Type B pancreatic cell (in vitro differentiated cells): ENCODE measurements around the gene SCAMP5. TPM values are rescaled to one million over a fixed set of nuclear protein-coding genes. Genes with fewer than 3 reads are reported as not detected.

Experiments
- DNase-seq: peaks from one replicate; pipeline ENCODE4 v3.0.0; 2021; ENCODE audit warnings: mixed read lengths; ENCODE audit not compliant: unreplicated experiment; ENCODE audit errors: extremely low spot score
- H3K27ac Mint-ChIP-seq: 2 replicates; pipeline ENCODE4 v1.8.0; 2021; ENCODE audit warnings: mild to moderate bottlenecking, mixed read lengths
- H3K27me3 Mint-ChIP-seq: 2 replicates; pipeline ENCODE4 v1.8.0; 2021; ENCODE audit warnings: mixed read lengths
- H3K36me3 Mint-ChIP-seq: 2 replicates; pipeline ENCODE4 v1.8.0; 2021; ENCODE audit warnings: mixed read lengths
- H3K4me1 Mint-ChIP-seq: one replicate; pipeline ENCODE4 v1.8.0; 2021; ENCODE audit warnings: mixed read lengths; ENCODE audit not compliant: unreplicated experiment
- H3K4me3 Mint-ChIP-seq: 2 replicates; pipeline ENCODE4 v1.8.0; 2021; ENCODE audit warnings: mild to moderate bottlenecking, mixed read lengths
- H3K9me3 Mint-ChIP-seq: 2 replicates; pipeline ENCODE4 v1.8.0; 2021; ENCODE audit warnings: mixed read lengths
- CTCF ChIP-seq: fragments of 200-600 bp; sonication (generic); conservative IDR thresholded peaks from 2 replicates; pipeline ENCODE4 v1.5.0; 2021; ENCODE audit warnings: antibody characterized with exemption, mild to moderate bottlenecking
- total RNA-seq: library from RNA; stranded (reverse); gene quantifications from 2 replicates; pipeline ENCODE4 v1.2.1, GENCODE V29; 2021; ENCODE audit warnings: low replicate concordance

Gene SCAMP5
- total RNA-seq, 1 donor from 2014 or later = 38.1 TPM

- Mint-ChIP-seq H3K27me3 (no peaks in the 10 kb centered on the region), H3K9me3 (peaks cover 4% of the 10 kb centered on the region), H3K36me3 (peaks cover 3% of the 10 kb centered on the region), H3K4me1 (peaks cover 25% of the 10 kb centered on the region), H3K4me3 (peak overlapping the region; percentile 24), H3K27ac (peak overlapping the region; percentile 80)
- no peak for TF ChIP-seq CTCF
- no peak for DNase-seq
Measured at GRCh38 chr15:75065851-75066509, 70.6 kb downstream of the SCAMP5 start.

GRCh38 chr15:75067123-75067830 lies 71.9 kb downstream of the SCAMP5 start:
- no peak for TF ChIP-seq CTCF
- Mint-ChIP-seq H3K27ac (no peak overlapping the region), H3K4me3 (no peak overlapping the region), H3K36me3 (peaks cover 3% of the 10 kb centered on the region), H3K27me3 (no peaks in the 10 kb centered on the region), H3K9me3 (peaks cover 4% of the 10 kb centered on the region), H3K4me1 (peaks cover 25% of the 10 kb centered on the region)
- DNase-seq = peak; percentile 7

- Mint-ChIP-seq H3K27ac (no peak overlapping the region), H3K4me3 (no peak overlapping the region), H3K27me3 (no peaks in the 10 kb centered on the region), H3K9me3 (peaks cover 4% of the 10 kb centered on the region), H3K36me3 (peaks cover 3% of the 10 kb centered on the region), H3K4me1 (peaks cover 25% of the 10 kb centered on the region)
- DNase-seq = no peak
- TF ChIP-seq CTCF = no peak
Measured at GRCh38 chr15:75068748-75069147, 73.4 kb downstream of the SCAMP5 start.

GRCh38 chr15:75069301-75069925 lies 74.0 kb downstream of the SCAMP5 start:
- no peak for TF ChIP-seq CTCF
- Mint-ChIP-seq H3K27me3 (no peaks in the 10 kb centered on the region), H3K27ac (no peak overlapping the region), H3K36me3 (peaks cover 3% of the 10 kb centered on the region), H3K4me3 (no peak overlapping the region), H3K4me1 (peaks cover 20% of the 10 kb centered on the region), H3K9me3 (peaks cover 4% of the 10 kb centered on the region)
- peak; percentile 31 for DNase-seq

- no peak overlapping the region for H3K27ac Mint-ChIP-seq
- H3K36me3 Mint-ChIP-seq = peaks cover 3% of the 10 kb centered on the region
- H3K4me1 Mint-ChIP-seq = peaks cover 11% of the 10 kb centered on the region
- no peaks in the 10 kb centered on the region for H3K27me3 Mint-ChIP-seq
- H3K9me3 Mint-ChIP-seq = peaks cover 4% of the 10 kb centered on the region
- H3K4me3 Mint-ChIP-seq = no peak overlapping the region
- no peak for DNase-seq
- TF ChIP-seq CTCF = no peak
Measured at GRCh38 chr15:75070674-75071073, 75.3 kb downstream of the SCAMP5 start.

Other genes with a start within 250 kb of the SCAMP5 start
- 1.6 TPM in 1 of 2 replicates, not detected in the other for gene CYP1A2, start 246.7 kb upstream of the SCAMP5 start, total RNA-seq
- gene CSK, start 213.5 kb upstream of the SCAMP5 start, total RNA-seq = 77.4 and 102 TPM in 2 replicates
- gene LMAN1L, start 182.7 kb upstream of the SCAMP5 start, total RNA-seq = not detected in 2 replicates
- gene CPLX3, start 168.9 kb upstream of the SCAMP5 start, total RNA-seq = not detected in 2 replicates
- gene ULK3, start 152.4 kb upstream of the SCAMP5 start, total RNA-seq = 44.9 and 46.4 TPM in 2 replicates
- 58.0 and 100 TPM in 2 replicates for gene SCAMP2, start 122.2 kb upstream of the SCAMP5 start, total RNA-seq
- 32.7 and 50.3 TPM in 2 replicates for gene MPI, start 105.5 kb upstream of the SCAMP5 start, total RNA-seq
- 112 and 117 TPM in 2 replicates for gene FAM219B, start 88.7 kb upstream of the SCAMP5 start, total RNA-seq
- 248 and 307 TPM in 2 replicates for gene COX5A, start 57.5 kb upstream of the SCAMP5 start, total RNA-seq
- gene RPP25, start 38.8 kb upstream of the SCAMP5 start, total RNA-seq = 9.9 and 11.3 TPM in 2 replicates
- 19.1 and 23.6 TPM in 2 replicates for gene PPCDC, start 28.0 kb downstream of the SCAMP5 start, total RNA-seq
- 44.5 and 70.3 TPM in 2 replicates for gene C15orf39, start 206.3 kb downstream of the SCAMP5 start, total RNA-seq